H1 (cell line): ENCODE data around the gene RNF130. TPM values are rescaled to one million over a fixed set of nuclear protein-coding genes. Genes with fewer than 3 reads are reported as not detected.

ENCODE experiments used
- CTCF ChIA-PET: fragments of 300-600 bp; sonication (Branson Sonifier 250); formaldehyde crosslinking; loops from one replicate; lab custom pipeline; 2021; ENCODE audit not compliant: partially characterized antibody; lab: Charles Lee
- POLR2A ChIA-PET: fragments of 300-600 bp; sonication (Branson Sonifier 250); formaldehyde crosslinking; loops from one replicate; lab custom pipeline; 2021; ENCODE audit warnings: inconsistent platforms; ENCODE audit not compliant: partially characterized antibody; lab: Charles Lee
- DNase-seq, 2 experiments: peaks; one replicate each; pipeline versions ENCODE4 v3.0.0 to v3.0.0-alpha.2; 2010 to 2022; ENCODE audit warnings: low spot score in 2 of 2, low read depth in 1 of 2, mixed read lengths in 1 of 2
- FAIRE-seq: peaks from 2 replicates; lab custom pipeline; 2011; peaks lifted over from hg19 to GRCh38; lab: Jason Lieb, UNC
- H2AFZ ChIP-seq: 2 replicates; pipeline ENCODE4 v1.8.1; 2012; ENCODE audit warnings: low read length, inconsistent platforms
- H2AK5ac ChIP-seq: 2 replicates; pipeline ENCODE4 v1.6.1; 2013; ENCODE audit warnings: low read depth, low read length
- H2BK120ac ChIP-seq: replicated peaks from 2 replicates; pipeline ENCODE3; 2013; ENCODE audit warnings: low read depth, low read length, inconsistent platforms
- H2BK12ac ChIP-seq: 2 replicates; pipeline ENCODE4 v1.6.1; 2013; ENCODE audit warnings: low read depth, low read length
- H2BK15ac ChIP-seq: 2 replicates; pipeline ENCODE4 v1.6.1; 2013; ENCODE audit warnings: low read length
- H2BK20ac ChIP-seq: 2 replicates; pipeline ENCODE4 v1.6.1; 2013; ENCODE audit warnings: low read length
- H2BK5ac ChIP-seq: 2 replicates; pipeline ENCODE4 v1.6.1; 2013; ENCODE audit warnings: low read depth, low read length
- H3K14ac ChIP-seq: 2 replicates; pipeline ENCODE4 v1.6.1; 2013; ENCODE audit warnings: inconsistent platforms; ENCODE audit not compliant: insufficient read length
- H3K18ac ChIP-seq: 2 replicates; pipeline ENCODE4 v1.6.1; 2013; ENCODE audit warnings: low read length; ENCODE audit errors: extremely low read depth
- H3K23ac ChIP-seq: 2 replicates; pipeline ENCODE4 v1.6.1; 2013; ENCODE audit warnings: inconsistent platforms; ENCODE audit not compliant: insufficient read length
- H3K23me2 ChIP-seq: 2 replicates; pipeline ENCODE4 v1.6.1; 2013; ENCODE audit warnings: low read depth, low read length
- H3K27ac ChIP-seq: 2 replicates; pipeline ENCODE4 v1.6.1; 2011; ENCODE audit warnings: low read depth, low read length, inconsistent platforms
- H3K27me3 ChIP-seq, 4 experiments: replicated peaks in 1 of 4; 1 replicate in 1 of 4; 2 replicates in 3 of 4; pipeline versions ENCODE4 v1.6.1 to v1.8.1; 2011 to 2013; ENCODE audit warnings: low read length in 3 of 4, mild to moderate bottlenecking in 3 of 4, inconsistent platforms in 2 of 4, mixed read lengths in 2 of 4, moderate library complexity in 1 of 4; ENCODE audit not compliant: control insufficient read depth in 3 of 4, insufficient read depth in 3 of 4; ENCODE audit errors: extremely low read depth in 1 of 4
- H3K36me3 ChIP-seq, 4 experiments: 2 replicates each; pipeline versions ENCODE4 v1.6.1 to v1.8.1; 2011 to 2013; ENCODE audit warnings: mild to moderate bottlenecking in 4 of 4, low read length in 3 of 4, moderate library complexity in 2 of 4, control low read depth in 1 of 4, inconsistent platforms in 1 of 4; ENCODE audit not compliant: insufficient read depth in 4 of 4, control insufficient read depth in 2 of 4
- H3K4ac ChIP-seq: replicated peaks from 2 replicates; pipeline ENCODE3; 2013; ENCODE audit warnings: low read length, low read depth, mixed read lengths, inconsistent platforms; ENCODE audit not compliant: insufficient read length
- H3K4me1 ChIP-seq, 4 experiments: replicated peaks in 1 of 4; 1 replicate in 1 of 4; 2 replicates in 3 of 4; pipeline versions ENCODE4 v1.6.1 to v1.8.1; 2011 to 2013; ENCODE audit warnings: low read length in 3 of 4, inconsistent platforms in 2 of 4, mixed read lengths in 1 of 4; ENCODE audit not compliant: insufficient read depth in 4 of 4, control insufficient read depth in 3 of 4
- H3K4me2 ChIP-seq, 2 experiments: 2 replicates each; pipeline versions ENCODE4 v1.6.1 to v1.8.1; 2011 to 2013; ENCODE audit warnings: low read depth in 2 of 2, low read length in 2 of 2, control low read depth in 1 of 2, inconsistent platforms in 1 of 2, mild to moderate bottlenecking in 1 of 2; ENCODE audit not compliant: insufficient read depth in 1 of 2
- H3K4me3 ChIP-seq, 4 experiments: fragments of 200-600, 300-600 bp in 1 of 4; sonication (generic), shearing (Covaris generic), sonication (Bioruptor Twin) in 1 of 4; 2 replicates each; pipeline versions ENCODE4 v1.5.1 to v1.8.1; 2011 to 2016; ENCODE audit warnings: low read length in 4 of 4, low read depth in 3 of 4, control low read depth in 2 of 4, inconsistent platforms in 2 of 4, mild to moderate bottlenecking in 2 of 4, mixed read lengths in 1 of 4, moderate library complexity in 1 of 4; ENCODE audit not compliant: insufficient read depth in 2 of 4; ENCODE audit errors: extremely low read depth in 1 of 4
- H3K56ac ChIP-seq: replicated peaks from 2 replicates; pipeline ENCODE3; 2013; ENCODE audit warnings: low read depth, mild to moderate bottlenecking, mixed read lengths, low read length, inconsistent platforms; ENCODE audit not compliant: insufficient read length
- H3K79me1 ChIP-seq: 2 replicates; pipeline ENCODE4 v1.6.1; 2013; ENCODE audit warnings: low read depth, low read length, control low read depth
- H3K79me2 ChIP-seq, 2 experiments: 2 replicates each; pipeline versions ENCODE4 v1.6.1 to v1.8.1; 2012 to 2013; ENCODE audit warnings: low read length in 2 of 2, mild to moderate bottlenecking in 2 of 2, inconsistent platforms in 1 of 2; ENCODE audit not compliant: insufficient read depth in 2 of 2, control insufficient read depth in 1 of 2
- H3K9ac ChIP-seq, 4 experiments: replicated peaks in 1 of 4; 1 replicate in 1 of 4; 2 replicates in 3 of 4; pipeline versions ENCODE4 v1.6.1 to v1.8.1; 2011 to 2013; ENCODE audit warnings: low read depth in 3 of 4, low read length in 3 of 4, control low read depth in 2 of 4, mild to moderate bottlenecking in 2 of 4, moderate library complexity in 2 of 4, inconsistent platforms in 1 of 4; ENCODE audit errors: extremely low read depth in 1 of 4
- H3K9me3 ChIP-seq, 2 experiments: 2 replicates each; pipeline versions ENCODE4 v1.6.1 to v1.8.1; 2012 to 2013; ENCODE audit warnings: mild to moderate bottlenecking in 2 of 2, moderate library complexity in 2 of 2, control low read depth in 1 of 2, inconsistent platforms in 1 of 2, low read depth in 1 of 2, low read length in 1 of 2, mixed read lengths in 1 of 2; ENCODE audit not compliant: insufficient read depth in 2 of 2
- H4K20me1 ChIP-seq, 2 experiments: replicated peaks in 1 of 2; 2 replicates each; pipeline versions ENCODE3 to v1.8.1; 2011 to 2013; ENCODE audit warnings: inconsistent platforms in 2 of 2, low read length in 2 of 2, mild to moderate bottlenecking in 1 of 2; ENCODE audit not compliant: insufficient read depth in 2 of 2, control insufficient read depth in 1 of 2
- H4K5ac ChIP-seq: 2 replicates; pipeline ENCODE4 v1.6.1; 2013; ENCODE audit warnings: low read length, low read depth, mixed read lengths, inconsistent platforms; ENCODE audit not compliant: insufficient read length
- H4K8ac ChIP-seq: 2 replicates; pipeline ENCODE4 v1.8.0; 2013; ENCODE audit warnings: mild to moderate bottlenecking, moderate library complexity, low read length, inconsistent platforms; ENCODE audit not compliant: insufficient read depth; ENCODE audit errors: extremely low read depth
- H4K91ac ChIP-seq: replicated peaks from 2 replicates; pipeline ENCODE3; 2013; ENCODE audit warnings: low read length, mixed read lengths, inconsistent platforms; ENCODE audit not compliant: insufficient read length
- RFX5 ChIP-seq: IDR thresholded peaks from 2 replicates; pipeline ENCODE4 v1.6.1; 2011; ENCODE audit warnings: low read depth, low read length, improper control_type of control experiment, borderline replicate concordance
- SP2 ChIP-seq: IDR thresholded peaks from 2 replicates; pipeline ENCODE4 v1.6.1; 2012; ENCODE audit warnings: mild to moderate bottlenecking, low read length, inconsistent platforms
- WGBS, 2 experiments: shearing (Covaris generic) in 1 of 2; methylation state at CpG; one replicate each; pipeline versions ENCODE4 v1.1.6 to v1.1.7; 2013 to 2015; ENCODE audit warnings: low lambda C conversion rate in 2 of 2, mixed read lengths in 2 of 2, inconsistent platforms in 1 of 2, low coverage in 1 of 2, missing lambda C conversion rate in 1 of 2; ENCODE audit not compliant: insufficient replicate concordance in 2 of 2, insufficient coverage in 1 of 2, insufficient read length in 1 of 2; ENCODE audit errors: extremely low coverage in 1 of 2, missing lambda C conversion rate in 1 of 2; 5-methylcytosine and 5-hydroxymethylcytosine counted together
- polyA plus RNA-seq, 7 experiments: library from polyadenylated mRNA; depleted of rRNA in 3 of 7; stranded (reverse) in 5 of 7; unstranded in 2 of 7; fragments of >200 nt in 5 of 7; fragments of 200-250 nt in 2 of 7; gene quantifications; 1 replicate in 5 of 7; 2 replicates in 1 of 7; 4 replicates in 1 of 7; pipeline versions ENCODE4 v1.2.1 to v1.2.3, GENCODE V29; 2011 to 2013; ENCODE audit warnings: missing spikeins in 2 of 7, mixed read lengths in 2 of 7
- total RNA-seq: library from RNA; stranded (reverse); fragmentation: NEBNext Ultra II Directional; extraction: Animal tissue kit (Norgen Biotek cat#: 25700); gene quantifications from 2 replicates; pipeline ENCODE4 v1.2.1, GENCODE V29; 2021

The RNF130 gene
- total and polyA plus RNA-seq, 2 of the 8 experiments (the other 6 are each of a cell fraction or from before 2014, with no cell fraction given) = 65.1 to 70.0 TPM

DNA sequence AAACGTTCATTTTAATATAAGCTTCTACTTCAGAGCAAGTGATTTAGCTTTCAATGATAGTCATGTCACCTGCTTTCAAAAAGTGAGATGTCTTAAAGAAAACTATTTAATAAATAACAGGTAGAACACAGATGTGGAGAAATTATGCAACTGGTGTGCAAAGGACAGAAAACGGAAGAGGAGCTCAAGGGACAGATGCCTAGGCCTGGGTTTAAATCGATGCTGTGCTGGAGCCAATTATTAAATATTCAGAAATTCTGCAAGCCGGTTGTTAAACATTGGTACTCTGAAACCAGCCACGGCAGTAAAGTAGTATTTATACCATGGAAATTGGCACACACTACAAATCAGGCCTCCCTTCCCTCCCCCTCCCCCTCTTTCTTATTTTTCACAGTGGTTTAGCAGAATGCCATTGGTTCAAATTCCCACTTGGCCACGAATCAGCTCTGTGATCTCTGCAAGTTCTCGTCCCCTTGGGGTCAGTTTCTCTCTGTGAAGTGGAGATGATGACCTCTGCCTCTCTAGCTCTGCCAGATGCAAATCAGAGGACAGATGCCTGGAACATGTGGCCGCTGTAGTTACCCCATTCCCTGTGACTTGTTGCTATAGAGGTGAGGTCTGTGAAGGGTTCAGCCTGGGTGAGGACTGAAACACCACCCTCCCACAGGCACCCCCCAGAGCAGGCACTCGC lies 6.2 kb upstream of the RNF130 start:
- Histone ChIP-seq H3K36me3 (peaks cover 0 to under 1% (median 0%) of the 10 kb centered on the region in 4 experiments; a peak in 1 of 8 replicates), H3K9me3 (peaks cover 5 to 13% of the 10 kb centered on the region in 2 experiments), H3K56ac (no peak overlapping the region), H3K9ac (no peak overlapping the region), H2BK120ac (no peak overlapping the region), H2BK12ac (no peak overlapping the region), H2BK20ac (peak overlapping the region; percentile 68; the same call in 1 of the 2 replicates), H3K79me1 (no peaks in the 10 kb centered on the region), H3K4ac (no peak overlapping the region), H2BK5ac (no peak overlapping the region), H3K79me2 (no peaks in the 10 kb centered on the region), H4K91ac (no peak overlapping the region), H3K27ac (no peak overlapping the region), H3K14ac (no peak overlapping the region), H3K18ac (no peak overlapping the region; the same call in 1 of the 2 replicates), H2BK15ac (peak overlapping the region; percentile 85; the same call in 1 of the 2 replicates), H3K23me2 (no peaks in the 10 kb centered on the region)
- CTCF ChIA-PET = interaction anchor here (1.2 to 1.4 kb wide), 2 partner anchors 13 to 14 kb away, joined by 3 to 10 read pairs; no protein-coding TSS in a partner anchor
- 92% methylated on average over 9 of the region's 9 CpGs; no CpG with 5 or more reads in 1 of the 2 experiments for WGBS, 2 experiments
- POLR2A ChIA-PET = interaction anchor here (0.7 kb wide), 1 partner anchor 8 kb away, joined by 4 read pairs; no protein-coding TSS in a partner anchor
- DNase-seq = no peak
- TF ChIP-seq SP2 = no peak
- TF ChIP-seq RFX5 = no peak
- TF ChIP-seq, all 59 proteins: peak for 0
- no peak overlapping the region for H2AK5ac ChIP-seq
- H2AFZ ChIP-seq = no peak overlapping the region
- H3K4me3 ChIP-seq = no peak overlapping the region
- peaks cover 2 to 14% (median 11%) of the 10 kb centered on the region in 4 experiments; a peak in 6 of 7 replicates for H3K27me3 ChIP-seq
- H4K5ac ChIP-seq = no peak overlapping the region
- H3K4me1 ChIP-seq = peaks cover 1 to 10% (median 4%) of the 10 kb centered on the region in 4 experiments; a peak in 6 of 7 replicates
- no peaks in the 10 kb centered on the region for H4K20me1 ChIP-seq
- no peak overlapping the region for H3K4me2 ChIP-seq
- FAIRE-seq = no peak
- H4K8ac ChIP-seq = no peak overlapping the region; the same call in 1 of the 2 replicates
- no peak overlapping the region for H3K23ac ChIP-seq
